Uterus (tissue), 4 donors: ENCODE results near the gene SASH1. TPM values are rescaled to one million over a fixed set of nuclear protein-coding genes. Genes with fewer than 3 reads are reported as not detected.

Experiments used
- DNase-seq, 2 donors: peaks; one replicate each; pipeline ENCODE4 v3.0.0-alpha.2; 2019 to 2020
- H3K27ac ChIP-seq, 2 donors: fragments of 200-600 bp; sonication (generic); 1 replicate in 1 of 2; 2 replicates in 1 of 2; pipeline ENCODE4 v1.5.1; 2016 to 2018
- H3K27me3 ChIP-seq, 2 donors: fragments of 200-600 bp; sonication (generic); one replicate each; pipeline ENCODE4 v1.5.1; 2018 to 2019; ENCODE audit warnings: control low read depth in 1 of 2
- H3K36me3 ChIP-seq, 2 donors: fragments of 200-600 bp; sonication (generic); one replicate each; pipeline ENCODE4 v1.5.1; 2019; ENCODE audit warnings: control low read depth in 1 of 2
- H3K4me1 ChIP-seq, 2 donors: fragments of 200-600 bp; sonication (generic); one replicate each; pipeline ENCODE4 v1.5.1; 2018 to 2019; ENCODE audit warnings: control low read depth in 1 of 2
- H3K4me3 ChIP-seq, 2 donors: fragments of 200-600 bp; sonication (generic); 1 replicate in 1 of 2; 2 replicates in 1 of 2; pipeline ENCODE4 v1.5.1; 2018 to 2019; ENCODE audit warnings: mild to moderate bottlenecking in 1 of 2
- H3K9me3 ChIP-seq, 2 donors: fragments of 200-600 bp; sonication (generic); one replicate each; pipeline ENCODE4 v1.5.1; 2019; ENCODE audit warnings: control low read depth in 1 of 2
- POLR2A ChIP-seq, 2 donors: fragments of 450-650 bp; IDR thresholded peaks; one replicate each; pipeline ENCODE4 v1.6.1; 2016; ENCODE audit warnings: antibody characterized with exemption in 2 of 2, mild to moderate bottlenecking in 1 of 2, moderate library complexity in 1 of 2
- intact Hi-C: fragments of 100-400 bp; cut with DNase I; formaldehyde crosslinking; loops from one replicate; pipeline ENCODE4 v1.15.1; 2023; ENCODE audit warnings: low total_unique reads
- total RNA-seq, 4 donors: library from RNA; depleted of rRNA in 3 of 4; stranded (reverse); fragments of >200 nt in 3 of 4; gene quantifications; one replicate each; pipeline versions ENCODE4 v1.1.0 to v1.2.4, GENCODE V29; 2014 to 2023
- TF ChIP-seq, protein P1 (sequence below), 4 experiments: fragments of 200-600 bp in 2 of 4; fragments of 450-650 bp in 2 of 4; sonication (generic) in 2 of 4; IDR thresholded peaks; one replicate each; pipeline ENCODE4 v1.5.1; 2016 to 2019; ENCODE audit warnings: antibody characterized with exemption in 4 of 4, mild to moderate bottlenecking in 2 of 4, moderate library complexity in 1 of 4
- donor health status: DM: yes; HTN: yes; CAD: no.

The SASH1 gene
- total RNA-seq, 4 donors from 2014 or later: 31.2 to 79.9 (median 54.3) TPM

GRCh38 chr6:148547110-148547509 lies 204.5 kb downstream of the SASH1 start:
- intact Hi-C loops: no loop called here
- no peak overlapping the region for H3K4me3 ChIP-seq
- H3K27ac ChIP-seq: no peak overlapping the region
- no peaks in the 10 kb centered on the region for H3K9me3 ChIP-seq
- DNase-seq: no peak
- no peaks in the 10 kb centered on the region for H3K27me3 ChIP-seq
- H3K4me1 ChIP-seq: no peaks in the 10 kb centered on the region
- TF ChIP-seq, protein P1, sequence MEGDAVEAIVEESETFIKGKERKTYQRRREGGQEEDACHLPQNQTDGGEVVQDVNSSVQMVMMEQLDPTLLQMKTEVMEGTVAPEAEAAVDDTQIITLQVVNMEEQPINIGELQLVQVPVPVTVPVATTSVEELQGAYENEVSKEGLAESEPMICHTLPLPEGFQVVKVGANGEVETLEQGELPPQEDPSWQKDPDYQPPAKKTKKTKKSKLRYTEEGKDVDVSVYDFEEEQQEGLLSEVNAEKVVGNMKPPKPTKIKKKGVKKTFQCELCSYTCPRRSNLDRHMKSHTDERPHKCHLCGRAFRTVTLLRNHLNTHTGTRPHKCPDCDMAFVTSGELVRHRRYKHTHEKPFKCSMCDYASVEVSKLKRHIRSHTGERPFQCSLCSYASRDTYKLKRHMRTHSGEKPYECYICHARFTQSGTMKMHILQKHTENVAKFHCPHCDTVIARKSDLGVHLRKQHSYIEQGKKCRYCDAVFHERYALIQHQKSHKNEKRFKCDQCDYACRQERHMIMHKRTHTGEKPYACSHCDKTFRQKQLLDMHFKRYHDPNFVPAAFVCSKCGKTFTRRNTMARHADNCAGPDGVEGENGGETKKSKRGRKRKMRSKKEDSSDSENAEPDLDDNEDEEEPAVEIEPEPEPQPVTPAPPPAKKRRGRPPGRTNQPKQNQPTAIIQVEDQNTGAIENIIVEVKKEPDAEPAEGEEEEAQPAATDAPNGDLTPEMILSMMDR (IDR thresholded peaks at IDR 0.05): no peak
- no peak for TF ChIP-seq POLR2A (IDR thresholded peaks at IDR 0.05)
- H3K36me3 ChIP-seq: no peaks in the 10 kb centered on the region

DNA sequence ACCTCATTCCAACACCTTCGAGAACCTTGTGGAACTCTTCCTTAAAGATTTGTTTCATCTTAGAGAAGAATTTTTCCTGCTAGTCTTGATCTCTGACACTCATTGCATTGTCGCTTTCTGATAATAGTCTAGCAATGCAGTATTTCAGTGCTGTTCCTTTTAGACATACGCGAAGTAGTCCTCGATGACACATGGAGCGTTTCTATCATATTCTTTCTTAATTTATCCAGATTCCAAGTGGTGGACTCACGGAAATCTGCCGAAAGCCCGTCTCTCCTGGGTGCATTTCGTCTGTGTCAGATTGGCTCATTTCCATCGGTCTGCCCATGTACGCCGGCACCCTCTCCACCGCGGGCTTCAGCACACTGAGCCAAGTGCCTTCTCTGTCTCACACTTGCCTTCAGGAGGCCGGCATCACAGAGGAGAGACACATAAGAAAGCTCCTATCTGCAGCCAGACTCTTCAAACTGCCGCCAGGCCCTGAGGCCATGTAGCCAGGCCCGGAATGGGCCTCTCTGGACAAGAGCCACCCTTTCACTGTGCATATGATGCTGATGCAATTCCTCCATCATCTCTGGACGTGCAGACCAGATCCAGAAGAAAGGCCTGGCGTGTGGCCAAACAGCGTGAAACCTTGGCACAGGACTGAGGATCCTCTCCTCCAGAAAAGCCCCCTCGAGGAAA lies 205.6 kb downstream of the SASH1 start:
- no peaks in the 10 kb centered on the region for H3K27me3 ChIP-seq
- intact Hi-C loops: no loop called here
- H3K36me3 ChIP-seq: no peaks in the 10 kb centered on the region
- no peak overlapping the region for H3K27ac ChIP-seq
- peak in 1 of 2 donors; percentile 39 for DNase-seq
- no peak for TF ChIP-seq POLR2A (IDR thresholded peaks at IDR 0.05)
- TF ChIP-seq, protein P1 (IDR thresholded peaks at IDR 0.05): no peak
- no peaks in the 10 kb centered on the region for H3K4me1 ChIP-seq
- no peak overlapping the region for H3K4me3 ChIP-seq
- H3K9me3 ChIP-seq: no peaks in the 10 kb centered on the region

GRCh38 chr6:148548749-148549140 lies 206.1 kb downstream of the SASH1 start:
- no peak for DNase-seq
- Histone ChIP-seq H3K27ac (no peak overlapping the region), H3K9me3 (no peaks in the 10 kb centered on the region), H3K36me3 (no peaks in the 10 kb centered on the region), H3K4me1 (no peaks in the 10 kb centered on the region), H3K4me3 (no peak overlapping the region), H3K27me3 (no peaks in the 10 kb centered on the region)
- TF ChIP-seq, protein P1 (IDR thresholded peaks at IDR 0.05): no peak
- intact Hi-C loops: no loop called here

DNA sequence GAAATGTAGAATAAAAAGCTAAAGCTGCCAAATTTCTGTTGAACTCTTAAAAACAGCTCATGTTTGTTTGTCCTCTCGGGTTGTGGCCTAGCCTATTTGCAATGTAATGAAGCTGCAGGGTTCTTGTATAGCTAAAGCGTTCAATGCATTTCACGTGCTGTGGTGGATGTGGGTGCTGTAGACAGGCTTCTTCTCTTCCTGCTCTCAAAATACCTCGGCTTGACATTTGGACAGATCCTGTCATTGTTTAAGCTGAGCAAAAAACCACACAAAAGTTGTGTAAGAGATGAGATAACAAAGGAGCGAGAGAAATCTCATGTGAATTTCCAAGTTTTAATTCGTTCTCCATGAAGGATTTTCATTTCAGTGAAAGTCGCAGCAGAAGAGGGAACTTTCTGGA lies 207.9 kb downstream of the SASH1 start:
- H3K9me3 ChIP-seq: no peaks in the 10 kb centered on the region
- intact Hi-C loops: no loop called here
- DNase-seq: no peak
- no peaks in the 10 kb centered on the region for H3K27me3 ChIP-seq
- TF ChIP-seq, protein P1 (IDR thresholded peaks at IDR 0.05): no peak
- TF ChIP-seq POLR2A (IDR thresholded peaks at IDR 0.05): no peak
- H3K4me1 ChIP-seq: no peaks in the 10 kb centered on the region
- no peaks in the 10 kb centered on the region for H3K36me3 ChIP-seq
- no peak overlapping the region for H3K27ac ChIP-seq
- H3K4me3 ChIP-seq: no peak overlapping the region

DNA sequence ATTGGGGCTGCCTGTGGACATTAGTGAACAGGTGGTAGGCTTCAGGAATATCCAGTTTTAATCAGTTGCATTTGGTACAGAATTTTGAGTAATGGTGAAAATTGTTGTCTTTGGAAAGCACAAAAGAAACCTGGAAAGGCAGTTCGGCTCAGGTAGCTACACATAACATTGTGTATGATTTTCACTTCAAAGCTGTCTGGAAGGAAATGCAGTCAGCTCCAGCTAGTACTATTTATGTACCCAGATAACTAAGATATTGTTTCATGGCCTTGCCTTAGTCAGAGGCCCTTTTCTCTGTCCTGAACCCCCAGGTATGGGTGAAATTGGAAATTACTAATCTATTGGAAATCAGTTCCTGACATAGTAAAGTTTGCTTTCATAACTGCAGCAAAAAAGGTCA lies 208.6 kb downstream of the SASH1 start:
- H3K27me3 ChIP-seq: no peaks in the 10 kb centered on the region
- DNase-seq: no peak
- no peaks in the 10 kb centered on the region for H3K9me3 ChIP-seq
- H3K4me3 ChIP-seq: no peak overlapping the region
- no peak overlapping the region for H3K27ac ChIP-seq
- no peak for TF ChIP-seq POLR2A (IDR thresholded peaks at IDR 0.05)
- TF ChIP-seq, protein P1 (IDR thresholded peaks at IDR 0.05): no peak
- no peaks in the 10 kb centered on the region for H3K36me3 ChIP-seq
- intact Hi-C loops: no loop called here
- H3K4me1 ChIP-seq: no peaks in the 10 kb centered on the region
